Activated CD4-positive, alpha-beta T cell treated with anti-CD3 and anti-CD28 coated beads, Interleukin-2, amount 10 ng/mL, durations not matched to agents 7 days and 5 days (primary cell): Measurements from ENCODE around the gene SRRM2. TPM values are rescaled to one million over a fixed set of nuclear protein-coding genes. Genes with fewer than 3 reads are reported as not detected.

Experiments
- CTCF ChIA-PET: fragments of 350-600 bp; sonication (Branson Sonifier 250); formaldehyde crosslinking; loops from one replicate; lab custom pipeline; 2021; ENCODE audit warnings: antibody characterized with exemption; lab: Charles Lee
- POLR2A ChIA-PET: fragments of 350-600 bp; sonication (Branson Sonifier 250); formaldehyde crosslinking; loops from one replicate; lab custom pipeline; 2021; ENCODE audit warnings: antibody characterized with exemption; lab: Charles Lee
- DNase-seq: peaks from one replicate; pipeline ENCODE4 v3.0.0-alpha.2; 2020
- H3K27ac Mint-ChIP-seq: one replicate; pipeline ENCODE4 v1.8.0; 2021; ENCODE audit warnings: mild to moderate bottlenecking, moderate library complexity, mixed read lengths
- H3K27me3 Mint-ChIP-seq: one replicate; pipeline ENCODE4 v1.8.0; 2021; ENCODE audit warnings: mixed read lengths
- H3K36me3 Mint-ChIP-seq: one replicate; pipeline ENCODE4 v1.8.0; 2021; ENCODE audit warnings: low read depth, mixed read lengths
- H3K4me1 Mint-ChIP-seq: one replicate; pipeline ENCODE4 v1.8.0; 2021; ENCODE audit warnings: mixed read lengths
- H3K4me3 Mint-ChIP-seq: one replicate; pipeline ENCODE4 v1.8.0; 2021; ENCODE audit warnings: mild to moderate bottlenecking, moderate library complexity, mixed read lengths
- H3K9me3 Mint-ChIP-seq: one replicate; pipeline ENCODE4 v1.8.0; 2021; ENCODE audit warnings: mixed read lengths
- total RNA-seq, 2 experiments: library from RNA; stranded (reverse); gene quantifications; one replicate each; pipeline ENCODE4 v1.2.3, GENCODE V29; 2021

Gene SRRM2
- total RNA-seq, 2 experiments from 2014 or later = 512 to 565 TPM

DNA sequence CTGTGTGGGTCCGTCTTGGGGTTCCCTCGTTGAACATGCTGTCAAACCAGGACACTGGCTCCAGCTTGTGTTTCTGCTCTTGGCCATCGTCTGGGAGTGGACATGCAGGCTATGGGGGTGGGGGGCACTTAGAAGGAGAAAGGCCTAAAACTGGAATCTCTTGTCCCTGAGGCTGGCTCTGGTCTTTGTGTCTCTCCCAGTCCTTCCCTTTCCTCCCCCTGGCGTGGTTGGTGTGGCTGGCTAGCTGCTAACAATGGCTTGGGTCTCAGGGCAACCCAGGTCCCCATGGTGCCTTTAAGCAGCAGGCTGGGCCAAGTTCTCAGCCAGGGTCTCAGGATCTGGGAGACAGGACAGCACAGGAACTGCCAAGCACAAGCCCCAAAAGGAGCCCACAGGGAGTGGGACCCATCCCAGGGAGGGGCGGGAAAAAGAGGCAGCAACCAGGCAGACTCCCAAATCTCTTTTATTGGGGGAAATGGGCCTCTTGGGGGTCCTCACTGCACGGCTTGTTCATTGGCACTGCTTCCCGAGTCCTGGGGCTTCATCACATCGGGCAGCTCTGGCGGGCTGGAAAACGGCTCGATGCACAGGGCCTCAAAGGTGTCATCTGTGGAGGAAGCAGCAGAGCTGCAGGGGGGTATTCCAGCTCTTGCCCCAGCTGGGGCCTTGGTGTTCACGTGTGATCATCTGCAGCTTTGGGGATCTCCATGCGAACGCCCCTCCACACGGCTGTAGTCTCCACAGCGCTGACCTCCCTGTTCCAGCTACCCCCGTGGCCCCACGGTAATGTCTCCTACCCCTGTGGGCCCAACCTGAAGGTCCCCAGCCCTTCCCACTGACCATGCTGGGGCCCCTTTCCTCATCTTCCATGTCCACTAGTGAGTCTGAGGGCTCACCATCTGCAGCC is 19.3 kb downstream of the SRRM2 start:
- DNase-seq = no peak
- POLR2A ChIA-PET = no interaction called here
- peaks cover 21% of the 10 kb centered on the region for H3K4me1 Mint-ChIP-seq
- no peaks in the 10 kb centered on the region for H3K9me3 Mint-ChIP-seq
- H3K27ac Mint-ChIP-seq = no peak overlapping the region
- H3K4me3 Mint-ChIP-seq = no peak overlapping the region
- H3K27me3 Mint-ChIP-seq = no peaks in the 10 kb centered on the region
- peaks cover 55% of the 10 kb centered on the region for H3K36me3 Mint-ChIP-seq
- CTCF ChIA-PET = no interaction called here

DNA sequence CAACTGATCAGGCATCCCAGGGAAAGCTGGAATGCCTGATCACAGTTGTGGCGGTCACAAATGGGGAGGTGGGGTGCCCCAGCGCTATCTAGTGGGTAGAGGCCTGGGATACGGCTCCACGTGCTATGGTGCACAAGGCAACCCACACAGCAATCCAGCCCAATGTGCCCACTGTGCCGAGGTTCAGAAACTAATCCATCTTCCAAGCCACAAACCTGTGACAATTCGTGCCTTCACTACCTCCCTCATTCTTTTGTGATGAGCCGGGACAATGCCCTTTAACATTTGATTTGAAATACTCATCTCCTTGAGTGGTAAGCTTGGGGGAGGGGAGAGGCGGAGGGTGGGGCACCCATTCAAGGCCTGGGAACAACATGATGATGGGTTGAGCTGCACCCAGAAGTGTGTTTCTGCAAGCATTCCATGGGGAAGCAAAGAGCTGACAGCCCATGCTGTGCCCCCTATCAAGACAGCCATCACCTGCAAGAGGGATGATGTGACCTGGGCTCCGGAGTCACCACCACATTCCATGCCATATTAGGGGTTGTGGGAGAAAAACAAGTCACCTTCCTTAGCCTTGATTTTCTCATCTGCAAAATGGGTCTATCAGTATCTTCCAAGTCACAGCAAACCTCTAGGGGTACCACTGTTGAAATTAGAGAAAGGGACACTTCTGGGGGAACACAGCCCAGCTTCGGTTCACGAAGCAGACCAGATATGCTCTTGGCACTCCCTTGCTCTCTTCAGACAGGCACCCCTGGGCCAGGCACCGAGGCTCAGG is 20.9 kb downstream of the SRRM2 start:
- H3K4me1 Mint-ChIP-seq = peaks cover 25% of the 10 kb centered on the region
- CTCF ChIA-PET = interaction anchor here (0.6 to 1.5 kb wide), 4 partner anchors 11 to 234 kb away, joined by 3 to 4 read pairs (median 3); no protein-coding TSS in a partner anchor
- POLR2A ChIA-PET = no interaction called here
- H3K9me3 Mint-ChIP-seq = no peaks in the 10 kb centered on the region
- H3K4me3 Mint-ChIP-seq = no peak overlapping the region
- no peak for DNase-seq
- H3K36me3 Mint-ChIP-seq = peaks cover 49% of the 10 kb centered on the region
- no peaks in the 10 kb centered on the region for H3K27me3 Mint-ChIP-seq
- H3K27ac Mint-ChIP-seq = no peak overlapping the region

DNA sequence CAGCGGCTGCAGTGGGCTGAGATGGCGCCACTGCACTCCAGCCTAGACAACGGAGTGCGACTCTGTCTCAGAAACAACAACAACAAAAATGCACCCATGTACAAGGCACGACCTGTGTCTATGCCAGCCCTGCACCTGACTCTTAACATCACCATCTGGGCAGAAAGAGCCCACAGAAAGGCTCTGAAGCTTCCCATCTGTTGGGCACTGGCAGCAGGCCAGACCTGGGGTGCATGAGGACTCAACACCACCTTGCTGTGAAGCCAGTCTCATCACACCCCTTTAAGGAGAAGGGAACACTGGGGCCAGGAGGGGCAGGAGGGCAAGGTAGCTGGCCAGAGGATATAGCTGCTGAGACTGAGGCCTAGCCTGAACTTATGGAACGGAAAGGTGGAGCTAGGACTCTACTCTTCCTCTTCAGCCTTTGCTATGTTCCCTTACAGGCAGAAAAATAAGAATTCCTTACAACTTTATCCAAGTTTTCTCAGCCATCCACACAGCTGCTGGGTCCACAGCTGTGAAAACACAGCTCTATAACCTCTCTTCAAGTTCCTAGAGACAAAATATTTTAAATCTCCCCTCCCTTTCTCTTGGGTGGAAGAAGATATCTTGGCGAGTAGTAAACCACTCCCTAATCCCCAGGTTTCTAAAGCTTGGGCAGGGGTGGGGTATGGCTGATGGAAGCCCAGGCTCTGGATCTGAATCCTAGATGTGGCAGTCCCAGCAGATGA is 21.9 kb downstream of the SRRM2 start:
- H3K27me3 Mint-ChIP-seq = no peaks in the 10 kb centered on the region
- peaks cover 44% of the 10 kb centered on the region for H3K36me3 Mint-ChIP-seq
- no peak overlapping the region for H3K4me3 Mint-ChIP-seq
- peaks cover 32% of the 10 kb centered on the region for H3K4me1 Mint-ChIP-seq
- peak overlapping the region; percentile 55 for H3K27ac Mint-ChIP-seq
- no peak for DNase-seq
- POLR2A ChIA-PET = no interaction called here
- CTCF ChIA-PET = interaction anchor here (0.6 to 1.5 kb wide), 3 partner anchors 16 to 223 kb away, joined by 3 to 4 read pairs (median 3); no protein-coding TSS in a partner anchor
- no peaks in the 10 kb centered on the region for H3K9me3 Mint-ChIP-seq

DNA sequence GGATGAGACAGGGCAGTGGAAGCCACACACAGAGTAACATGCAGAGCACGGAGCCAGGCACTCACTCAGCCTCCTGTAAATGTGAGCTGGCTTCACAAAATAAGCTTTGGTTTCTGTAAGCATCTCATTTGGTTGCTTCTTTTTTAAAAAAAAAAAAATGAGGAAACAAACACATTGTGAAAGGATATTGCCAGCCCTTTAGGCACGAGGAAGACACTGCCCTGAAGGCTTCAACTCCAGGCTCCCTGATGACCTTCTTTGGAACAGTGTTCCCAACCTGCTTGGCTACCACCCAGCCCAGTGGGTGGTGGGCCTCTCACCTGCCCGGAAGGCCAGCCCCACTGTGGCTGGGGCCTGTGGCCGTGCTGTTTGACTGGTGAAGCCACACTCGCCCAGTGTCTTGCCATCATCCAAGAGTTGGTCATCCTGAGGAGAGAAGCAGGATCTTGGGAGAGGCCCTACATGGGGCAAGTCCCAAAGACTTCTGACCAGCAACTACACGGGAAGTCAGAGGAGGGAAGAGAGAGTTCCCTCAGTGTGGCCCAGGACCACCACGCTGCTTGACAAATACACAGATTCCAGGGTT is 22.8 kb downstream of the SRRM2 start:
- POLR2A ChIA-PET = interaction anchor here (0.6 kb wide), 1 partner anchor 64 kb away, joined by 4 read pairs; no protein-coding TSS in a partner anchor
- CTCF ChIA-PET = interaction anchor here (0.5 to 1.4 kb wide), 3 partner anchors 10 to 184 kb away, joined by 3 to 5 read pairs (median 3); no protein-coding TSS in a partner anchor
- H3K4me1 Mint-ChIP-seq = peaks cover 32% of the 10 kb centered on the region
- no peaks in the 10 kb centered on the region for H3K9me3 Mint-ChIP-seq
- H3K27me3 Mint-ChIP-seq = no peaks in the 10 kb centered on the region
- H3K36me3 Mint-ChIP-seq = peaks cover 35% of the 10 kb centered on the region
- no peak overlapping the region for H3K27ac Mint-ChIP-seq
- DNase-seq = no peak
- peak overlapping the region; percentile 89 for H3K4me3 Mint-ChIP-seq

DNA sequence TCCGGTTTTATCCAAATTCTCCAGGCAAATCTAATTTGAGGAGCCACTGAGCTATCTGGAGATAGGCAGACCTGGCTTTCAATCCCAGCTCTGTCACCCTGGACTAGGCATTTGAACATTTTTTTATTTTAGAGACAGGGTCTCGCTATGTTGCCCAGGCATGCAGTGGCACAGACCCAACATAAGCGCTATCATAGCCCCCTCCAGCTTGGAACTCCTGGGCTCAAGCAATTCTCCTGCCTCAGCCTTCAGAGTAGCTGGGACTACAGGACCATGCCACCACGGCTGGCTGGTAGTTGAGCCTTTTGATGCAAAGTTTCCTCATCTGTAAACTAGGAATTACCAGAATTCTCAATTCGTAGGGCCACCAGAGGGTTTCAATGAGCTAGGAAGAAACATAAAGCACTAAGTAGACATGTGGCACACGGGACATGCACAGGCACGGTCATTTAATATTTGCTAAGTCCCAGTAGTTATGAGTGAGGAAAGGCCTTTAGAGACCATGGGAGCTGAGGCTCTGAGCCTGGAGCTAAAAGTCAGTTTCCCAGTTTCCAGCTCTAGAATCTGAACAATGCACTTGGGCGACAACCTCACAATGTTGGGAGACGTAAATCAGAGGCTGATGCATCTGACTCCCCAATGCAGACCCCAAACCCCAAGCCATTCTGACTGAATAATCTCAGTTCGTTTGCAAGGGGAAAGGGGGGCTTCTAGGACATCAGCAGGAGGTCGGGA is 23.5 kb downstream of the SRRM2 start:
- no peak for DNase-seq
- H3K4me1 Mint-ChIP-seq = peaks cover 31% of the 10 kb centered on the region
- H3K27me3 Mint-ChIP-seq = no peaks in the 10 kb centered on the region
- no peaks in the 10 kb centered on the region for H3K9me3 Mint-ChIP-seq
- peaks cover 28% of the 10 kb centered on the region for H3K36me3 Mint-ChIP-seq
- POLR2A ChIA-PET = interaction anchor here (0.6 kb wide), 1 partner anchor 63 kb away, joined by 4 read pairs; no protein-coding TSS in a partner anchor
- H3K27ac Mint-ChIP-seq = peak overlapping the region; percentile 91
- CTCF ChIA-PET = interaction anchor here (0.7 to 1.2 kb wide), 3 partner anchors 8 to 107 kb away, joined by 3 to 5 read pairs (median 3); partner anchors contain the start of gene FLYWCH2
- peak overlapping the region; percentile 89 for H3K4me3 Mint-ChIP-seq

DNA sequence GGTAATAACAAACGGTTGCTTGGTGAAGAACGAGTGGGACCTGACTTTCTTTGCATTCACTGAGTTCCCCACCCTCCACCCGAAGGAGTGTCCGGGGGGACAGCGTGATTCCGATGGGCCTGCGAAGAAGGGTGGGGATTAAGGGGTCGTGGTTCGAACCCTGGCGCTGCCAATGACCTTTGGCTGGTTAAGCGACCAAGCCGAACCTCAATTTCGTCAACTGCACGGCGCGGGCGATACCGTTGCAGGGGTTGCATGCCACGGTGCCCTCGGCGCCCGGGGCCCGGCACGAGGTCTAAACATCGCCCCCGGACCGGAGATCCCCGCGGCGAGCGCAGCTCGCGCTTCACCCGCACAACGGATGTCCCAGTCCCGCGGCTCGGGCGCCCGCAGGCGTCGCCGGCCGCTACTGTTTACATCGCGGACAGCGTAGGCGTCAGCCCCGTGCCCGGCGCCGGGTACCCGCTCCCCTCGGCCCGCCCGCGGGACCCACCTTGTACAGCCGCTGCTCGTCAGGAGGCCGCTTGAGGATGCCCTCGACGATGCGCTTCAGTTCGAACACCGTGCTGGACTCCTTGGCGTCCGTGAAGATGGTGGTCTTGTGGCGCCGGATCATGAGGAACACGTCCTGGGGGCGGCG is 24.2 kb downstream of the SRRM2 start:
- Mint-ChIP-seq H3K36me3 (peaks cover 21% of the 10 kb centered on the region), H3K27me3 (no peaks in the 10 kb centered on the region), H3K9me3 (no peaks in the 10 kb centered on the region), H3K4me1 (peaks cover 31% of the 10 kb centered on the region), H3K27ac (peak overlapping the region; percentile 91), H3K4me3 (peak overlapping the region; percentile 89)
- POLR2A ChIA-PET = no interaction called here
- DNase-seq = no peak
- CTCF ChIA-PET = interaction anchor here (0.7 to 1.2 kb wide), 3 partner anchors 8 to 106 kb away, joined by 3 to 5 read pairs (median 3); partner anchors contain the start of gene FLYWCH2

DNA sequence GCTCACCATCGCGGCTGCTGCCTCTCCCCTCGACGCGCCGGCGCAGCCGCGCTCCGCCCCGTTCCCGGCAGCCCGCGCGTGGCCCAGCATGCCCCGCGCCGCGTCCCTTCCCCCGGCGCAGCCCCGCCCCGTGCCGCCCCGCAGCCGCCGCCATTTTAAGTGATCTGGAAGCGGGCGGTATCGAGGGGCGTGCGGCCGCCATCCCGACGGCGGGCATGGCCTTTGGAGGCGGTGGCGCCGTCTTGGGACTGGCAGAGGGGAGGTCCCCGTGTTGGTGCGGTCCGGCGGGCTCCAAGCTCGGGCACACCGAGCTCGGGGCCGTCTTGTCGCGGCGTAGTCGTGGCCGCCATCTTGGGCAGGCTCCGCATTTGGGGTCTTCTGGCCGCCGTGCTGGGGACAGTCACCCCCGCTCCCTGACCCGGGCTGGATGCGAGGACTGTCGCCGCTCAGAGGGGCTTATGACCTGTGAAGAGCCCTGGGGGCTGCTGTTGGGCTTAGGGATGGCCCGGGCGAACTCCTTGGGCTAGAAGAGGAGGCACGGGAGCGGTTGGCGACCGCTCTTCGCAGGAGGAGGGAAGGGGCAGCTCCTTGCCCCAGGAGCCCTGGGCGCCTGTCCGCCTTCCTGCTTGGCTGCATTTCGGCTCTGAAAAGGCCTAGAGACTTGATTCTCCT is 24.9 kb downstream of the SRRM2 start, which contains the start of gene ELOB:
TSS of gene ELOB (minus strand) at position 50 of the 672 bp plus-strand sequence. CDS start at position 9, 41 bp downstream.
- peak; percentile 91 for DNase-seq
- Mint-ChIP-seq H3K9me3 (no peaks in the 10 kb centered on the region), H3K27ac (peak within 1 kb of the TSS; percentile 99), H3K36me3 (peaks cover 15% of the 10 kb centered on the region), H3K4me3 (peak within 1 kb of the TSS; percentile 95), H3K27me3 (no peaks in the 10 kb centered on the region), H3K4me1 (peaks cover 29% of the 10 kb centered on the region)
- ChIA-PET CTCF (interaction anchor here (0.8 kb wide), 2 partner anchors 37 to 91 kb away, joined by 3 read pairs; no protein-coding TSS in a partner anchor), POLR2A (no interaction called here)

DNA sequence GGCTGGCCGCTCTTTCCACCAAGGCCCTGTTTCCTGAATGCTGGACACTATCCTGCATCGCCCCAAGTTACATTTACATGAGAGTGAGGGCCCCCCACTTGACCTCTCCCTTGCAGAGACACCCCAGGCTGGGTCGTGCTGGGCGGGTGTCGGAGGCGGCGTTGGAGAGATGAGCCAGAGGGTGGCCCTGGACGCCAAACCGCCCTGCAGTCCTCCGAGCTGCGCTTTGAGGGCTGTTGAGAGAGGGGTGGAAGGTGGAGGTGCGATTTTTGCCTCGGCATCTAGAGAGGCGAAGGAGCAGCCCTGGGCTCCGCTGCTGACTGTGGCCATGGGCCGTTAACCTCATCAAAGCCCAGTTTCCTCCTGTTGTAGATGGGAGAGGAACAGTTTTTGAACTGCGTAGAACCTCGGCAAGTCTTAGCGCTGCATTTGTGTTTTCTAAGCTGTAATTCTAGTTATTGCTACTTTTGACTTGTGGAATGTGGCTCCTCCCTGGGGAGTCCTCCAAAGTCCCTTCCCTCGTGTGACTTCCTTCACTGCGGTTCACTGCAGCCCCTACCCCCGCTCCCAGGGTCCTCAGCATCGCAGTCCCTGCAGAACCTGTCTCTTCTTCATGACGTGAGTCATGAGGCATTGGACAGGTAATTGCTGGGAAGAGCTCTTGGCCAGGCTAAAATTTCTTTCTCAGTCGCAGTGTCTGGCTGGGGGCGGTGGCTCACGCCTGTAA is 25.6 kb downstream of the SRRM2 start:
- H3K27ac Mint-ChIP-seq = peak overlapping the region; percentile 99
- peak; percentile 20 for DNase-seq
- peaks cover 26% of the 10 kb centered on the region for H3K4me1 Mint-ChIP-seq
- H3K4me3 Mint-ChIP-seq = peak overlapping the region; percentile 95
- no peaks in the 10 kb centered on the region for H3K27me3 Mint-ChIP-seq
- peaks cover 10% of the 10 kb centered on the region for H3K36me3 Mint-ChIP-seq
- no peaks in the 10 kb centered on the region for H3K9me3 Mint-ChIP-seq
- POLR2A ChIA-PET = interaction anchor here (0.5 kb wide), 1 partner anchor 254 kb away, joined by 3 read pairs; no protein-coding TSS in a partner anchor
- CTCF ChIA-PET = interaction anchor here (0.8 to 1.3 kb wide), 5 partner anchors 9 to 90 kb away, joined by 3 to 5 read pairs (median 3); partner anchors contain the start of gene PRSS33

DNA sequence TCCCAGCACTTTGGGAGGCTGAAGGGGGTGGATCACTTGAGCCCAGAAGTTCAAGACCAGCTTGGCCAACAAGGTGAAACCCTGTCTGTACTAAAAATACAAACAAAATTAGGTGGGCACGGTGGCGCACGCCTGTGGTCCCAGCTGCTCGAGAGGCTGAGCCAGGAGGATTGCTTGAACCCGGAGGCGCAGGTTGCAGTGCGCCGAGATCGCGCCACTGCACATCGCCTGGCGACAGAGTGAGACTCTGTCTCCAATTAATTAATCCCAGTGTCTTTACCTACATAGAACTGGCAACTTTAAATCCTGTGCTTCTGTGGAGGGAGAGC is 26.2 kb downstream of the SRRM2 start:
- H3K4me3 Mint-ChIP-seq = peak overlapping the region; percentile 95
- H3K9me3 Mint-ChIP-seq = no peaks in the 10 kb centered on the region
- peaks cover 8% of the 10 kb centered on the region for H3K36me3 Mint-ChIP-seq
- peaks cover 26% of the 10 kb centered on the region for H3K4me1 Mint-ChIP-seq
- no peak for DNase-seq
- peak overlapping the region; percentile 99 for H3K27ac Mint-ChIP-seq
- no peaks in the 10 kb centered on the region for H3K27me3 Mint-ChIP-seq
- CTCF ChIA-PET = interaction anchor here (1.1 to 1.3 kb wide), 3 partner anchors 9 to 89 kb away, joined by 3 to 5 read pairs (median 3); partner anchors contain the start of gene PRSS33
- POLR2A ChIA-PET = no interaction called here
